Stimulated activated CD8-positive, alpha-beta memory T cell treated with anti-CD3 and anti-CD28 coated beads, Interleukin-2, amount 100 ng/mL, for 1 hour (primary cell): ENCODE measurements around the gene CNPY4.

Experiments
- DNase-seq, 2 donors: peaks; one replicate each; pipeline ENCODE4 v3.0.0-alpha.2; 2020; ENCODE audit warnings: low read depth in 2 of 2

Gene CNPY4

DNA sequence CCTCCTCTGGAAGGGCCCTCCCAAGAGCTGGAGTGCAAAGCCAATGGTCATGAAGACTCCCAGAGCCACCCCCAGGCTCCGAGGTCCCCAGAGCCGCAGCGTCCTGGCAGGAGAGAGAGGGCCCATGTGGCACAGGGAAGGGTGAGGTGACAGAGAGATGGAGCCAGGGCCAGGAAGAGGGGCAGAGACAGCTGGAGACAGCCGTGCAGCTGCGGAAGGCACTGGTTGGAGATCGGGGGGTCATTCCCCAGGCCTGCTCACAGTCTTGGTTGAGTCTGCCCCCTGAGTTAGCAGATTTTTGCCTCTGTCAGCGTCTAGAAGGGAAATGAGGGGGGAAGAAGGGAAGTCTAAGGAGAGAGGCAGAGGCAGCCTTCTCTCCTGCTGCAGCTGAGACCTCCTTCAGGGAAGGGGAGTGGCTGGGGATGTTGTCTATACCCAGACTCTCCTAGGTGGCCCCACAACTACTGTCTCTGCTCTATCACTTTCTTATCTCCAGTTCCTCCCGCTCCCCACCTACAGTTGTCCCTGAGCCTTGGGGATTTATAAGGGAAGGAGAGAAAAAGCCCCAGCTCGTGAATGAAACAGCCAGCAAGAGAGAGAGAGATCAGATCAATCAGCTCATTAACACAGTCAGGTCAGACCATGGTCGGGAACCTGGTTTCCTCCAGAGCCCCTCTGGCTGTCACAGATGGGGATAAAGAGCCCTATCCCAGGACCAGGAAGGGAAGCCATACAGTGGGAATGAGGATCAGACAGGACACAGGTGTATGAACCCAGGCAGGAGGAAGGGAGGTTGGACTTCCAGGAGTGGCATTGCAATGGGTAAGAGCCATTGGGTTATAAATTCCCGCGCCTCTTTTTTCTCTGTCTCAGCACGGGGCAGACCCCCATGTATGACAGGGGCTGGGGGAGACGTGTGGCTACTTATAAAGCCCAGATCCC is 47.8 kb downstream of the CNPY4 start:
- DNase-seq = no peak

GRCh38 chr7:100167912-100168323 is 48.5 kb downstream of the CNPY4 start:
- no peak for DNase-seq

GRCh38 chr7:100169147-100169850 is 49.9 kb downstream of the CNPY4 start:
- DNase-seq = no peak

DNA sequence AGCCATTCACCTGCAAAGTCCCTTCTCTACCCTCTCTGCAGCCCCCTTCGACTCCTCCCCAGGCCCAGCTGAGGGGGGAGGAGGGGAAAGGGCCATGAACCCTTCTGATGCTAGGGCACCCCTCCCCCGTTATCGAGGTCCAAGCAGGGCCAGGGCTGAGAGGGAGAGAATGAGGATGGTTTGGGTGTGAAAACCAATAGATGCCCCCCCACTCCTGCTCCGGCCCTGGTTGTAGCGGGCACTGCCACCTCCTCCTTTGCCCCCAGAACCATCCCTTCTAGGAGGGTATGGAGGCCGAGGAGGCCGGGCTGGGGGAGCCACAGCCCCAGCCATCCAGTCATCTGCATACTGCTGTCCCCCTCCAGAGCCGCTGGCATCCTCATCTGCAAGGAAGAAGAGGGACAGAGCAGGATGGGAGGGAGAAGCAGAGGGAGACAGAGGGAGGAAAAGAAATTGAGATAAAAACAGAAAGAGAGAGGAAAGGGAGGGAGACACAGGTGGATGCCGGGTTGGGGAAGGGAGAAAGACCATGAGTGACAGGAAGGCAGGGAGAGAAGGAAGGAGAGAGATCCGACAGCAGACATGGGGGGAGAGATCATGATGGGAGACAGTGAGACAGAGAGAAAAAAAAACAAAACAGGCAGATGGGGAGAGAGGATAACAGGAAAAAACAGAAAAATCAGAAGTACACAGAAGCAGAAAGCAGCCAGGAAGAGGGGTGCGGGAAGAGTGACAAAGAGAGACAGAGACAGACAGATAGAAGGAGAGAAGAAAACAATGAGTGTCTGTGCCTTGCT is 50.9 kb downstream of the CNPY4 start:
- no peak for DNase-seq

DNA sequence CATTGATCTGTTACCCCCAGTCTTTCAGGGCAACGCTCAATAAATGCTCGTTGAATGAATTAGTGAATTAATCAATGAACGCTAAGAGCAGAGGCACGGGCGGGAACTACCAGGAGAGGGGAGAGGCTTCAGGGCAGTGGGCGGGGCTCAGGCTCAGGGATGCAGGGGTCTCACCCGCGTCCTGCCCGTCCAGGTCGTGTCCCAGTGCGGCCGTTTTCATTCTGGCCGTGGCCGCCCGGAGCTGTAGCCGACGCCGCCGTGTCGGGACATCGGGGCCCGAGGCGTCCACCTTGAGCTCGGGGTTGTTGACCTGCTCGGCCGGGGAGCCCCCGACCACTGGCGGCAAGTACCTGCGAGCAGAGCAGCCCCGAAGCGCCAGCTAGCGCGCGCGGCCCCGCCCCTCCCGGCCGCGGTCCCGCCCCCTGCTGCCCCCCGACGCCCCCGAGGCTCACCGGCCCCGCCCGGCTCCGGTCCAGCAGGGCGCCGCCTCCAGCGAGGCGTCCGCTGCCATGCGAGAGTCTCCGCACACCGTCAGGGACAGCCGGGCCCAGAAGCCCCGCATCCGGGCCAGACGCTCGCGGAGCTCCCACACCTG is 51.8 kb downstream of the CNPY4 start:
- no peak for DNase-seq

DNA sequence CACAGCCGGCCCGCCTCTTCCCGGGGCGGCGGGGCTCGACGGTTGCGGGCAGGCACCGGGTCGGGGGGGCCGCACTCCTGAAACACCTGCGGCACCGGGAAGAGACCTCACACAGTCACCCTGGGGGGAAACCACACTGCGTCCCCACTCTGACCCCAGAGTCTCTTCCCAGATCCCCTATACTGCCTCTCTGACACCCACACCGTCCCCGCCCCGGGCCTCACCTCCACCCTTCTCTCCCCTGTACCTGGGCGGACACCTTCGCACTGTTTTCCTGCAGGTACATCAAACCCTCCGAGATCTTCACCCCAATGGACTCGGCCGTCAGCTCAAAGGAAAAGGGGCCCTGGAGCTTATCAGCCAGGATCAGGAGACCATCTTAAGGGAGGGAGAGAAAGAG is 52.4 kb downstream of the CNPY4 start:
- DNase-seq = no peak

DNA sequence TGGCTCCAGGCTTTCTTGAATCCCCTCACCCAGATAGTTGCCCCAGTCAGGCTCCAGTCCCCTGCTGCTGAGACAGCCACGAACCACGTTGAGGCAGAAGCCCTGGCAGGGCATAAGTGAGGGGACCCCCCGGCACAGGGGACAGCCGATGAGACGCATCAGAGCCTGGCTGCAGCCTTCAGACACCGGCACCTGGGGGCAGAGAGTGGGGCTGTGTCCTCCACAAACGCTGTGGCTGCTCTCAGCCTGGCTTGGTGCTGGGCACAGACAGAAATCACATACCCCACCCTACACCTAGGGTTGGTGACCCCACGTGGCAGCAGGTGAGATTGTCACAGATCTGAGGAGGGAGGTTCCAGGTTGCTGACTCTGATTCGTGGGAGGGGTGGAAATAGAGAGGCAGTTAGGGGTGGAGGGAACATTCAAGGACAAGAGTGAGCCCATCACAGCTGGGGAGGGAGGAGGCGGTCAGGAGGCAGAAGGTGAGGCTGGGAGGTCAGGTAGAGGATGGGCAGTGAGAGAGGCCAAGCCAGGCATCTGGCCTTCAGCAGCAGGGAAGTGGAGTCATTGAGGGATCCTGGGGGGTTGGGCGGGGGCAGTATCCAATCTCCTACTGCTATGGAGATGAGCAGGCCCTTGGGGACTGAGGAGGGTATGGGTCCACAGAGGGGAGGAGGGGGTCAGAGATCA is 54.5 kb downstream of the CNPY4 start:
- no peak for DNase-seq

DNA sequence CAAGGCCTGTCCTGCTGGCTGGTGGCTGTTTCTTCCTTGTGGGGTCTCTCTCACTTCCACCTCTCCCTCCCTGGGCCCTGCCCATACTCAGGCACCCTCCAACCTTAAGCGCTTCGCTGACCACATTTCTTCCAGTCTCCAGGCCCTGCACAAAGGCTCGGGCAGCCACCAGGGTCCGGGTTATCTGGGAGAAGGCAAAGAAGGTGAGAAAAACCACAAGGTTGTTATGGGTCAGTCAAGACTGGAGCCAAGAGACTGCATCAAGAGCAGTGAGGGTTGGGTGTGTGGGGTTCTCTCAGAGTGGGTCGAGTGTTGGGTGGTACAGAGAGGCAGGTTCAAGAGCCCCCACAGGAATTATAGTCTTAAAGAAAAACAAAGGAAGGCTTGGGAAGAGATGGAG is 55.1 kb downstream of the CNPY4 start:
- DNase-seq = no peak
